CD14-positive monocyte (primary cell): Measurements from ENCODE around the gene PIP4K2C. TPM values are rescaled to one million over a fixed set of nuclear protein-coding genes. Genes with fewer than 3 reads are reported as not detected.

Experiments
- DNase-seq, 3 donors: peaks; one replicate each; pipeline ENCODE4 v3.0.0-alpha.2; 2011 to 2022
- H2AFZ ChIP-seq: 2 replicates; pipeline ENCODE4 v1.6.0; 2012; ENCODE audit warnings: mild to moderate bottlenecking, low read depth, low read length, inconsistent platforms; ENCODE audit not compliant: insufficient read depth, poor library complexity, severe bottlenecking
- H3K27ac ChIP-seq, 2 donors: 1 replicate in 1 of 2; 2 replicates in 1 of 2; pipeline ENCODE4 v1.5.1; 2012 to 2013; ENCODE audit warnings: low read length in 2 of 2, control low read depth in 1 of 2, inconsistent platforms in 1 of 2, low read depth in 1 of 2, mild to moderate bottlenecking in 1 of 2
- H3K27me3 ChIP-seq, 2 donors: one replicate each; pipeline versions ENCODE4 v1.6.0 to v1.6.1; 2011 to 2013; ENCODE audit warnings: low read length in 2 of 2; ENCODE audit not compliant: control insufficient read depth in 2 of 2, insufficient read depth in 2 of 2
- H3K36me3 ChIP-seq, 2 donors: replicated peaks in 1 of 2; 1 replicate in 1 of 2; 2 replicates in 1 of 2; pipeline versions ENCODE4 v1.5.1 to v1.6.1; 2012 to 2013; ENCODE audit warnings: low read length in 2 of 2, control low read depth in 1 of 2, inconsistent platforms in 1 of 2, mild to moderate bottlenecking in 1 of 2; ENCODE audit not compliant: insufficient read depth in 2 of 2, control insufficient read depth in 1 of 2
- H3K4me1 ChIP-seq, 2 donors: 1 replicate in 1 of 2; 2 replicates in 1 of 2; pipeline versions ENCODE4 v1.5.1 to v1.6.1; 2012 to 2013; ENCODE audit warnings: low read length in 2 of 2, control low read depth in 1 of 2, inconsistent platforms in 1 of 2, mild to moderate bottlenecking in 1 of 2, moderate library complexity in 1 of 2; ENCODE audit not compliant: insufficient read depth in 2 of 2, control insufficient read depth in 1 of 2
- H3K4me2 ChIP-seq: replicated peaks from 2 replicates; pipeline ENCODE3; 2012; ENCODE audit warnings: low read length, moderate library complexity, mild to moderate bottlenecking; ENCODE audit not compliant: poor library complexity, severe bottlenecking; ENCODE audit errors: extremely low read depth
- H3K4me3 ChIP-seq, 3 experiments: fragments of 200-600 bp in 1 of 3; sonication (generic) in 1 of 3; replicated peaks in 1 of 3; 1 replicate in 2 of 3; 2 replicates in 1 of 3; pipeline ENCODE4 v1.5.1; 2011 to 2013; ENCODE audit warnings: low read length in 3 of 3, mild to moderate bottlenecking in 3 of 3, control low read depth in 2 of 3, low read depth in 2 of 3, inconsistent platforms in 1 of 3, moderate library complexity in 1 of 3
- H3K79me2 ChIP-seq: 2 replicates; pipeline ENCODE4 v1.6.0; 2012; ENCODE audit warnings: mild to moderate bottlenecking, control low read depth, inconsistent platforms, low read length, moderate library complexity; ENCODE audit not compliant: insufficient read depth
- H3K9ac ChIP-seq: 2 replicates; pipeline ENCODE4 v1.6.0; 2017; ENCODE audit warnings: low read length, mild to moderate bottlenecking; ENCODE audit not compliant: insufficient read depth, poor library complexity, severe bottlenecking
- H3K9me3 ChIP-seq, 2 donors: replicated peaks in 1 of 2; 1 replicate in 1 of 2; 2 replicates in 1 of 2; pipeline versions ENCODE4 v1.5.1 to v1.6.1; 2012 to 2013; ENCODE audit warnings: low read length in 2 of 2, control low read depth in 1 of 2; ENCODE audit not compliant: control insufficient read depth in 1 of 2, insufficient read depth in 1 of 2
- H4K20me1 ChIP-seq: 2 replicates; pipeline ENCODE4 v1.6.0; 2012; ENCODE audit warnings: mild to moderate bottlenecking, low read length, control low read depth, moderate library complexity; ENCODE audit not compliant: insufficient read depth
- H3K27ac Mint-ChIP-seq, 7 donors: one replicate each; pipeline ENCODE4 v1.8.0; 2020; ENCODE audit warnings: mild to moderate bottlenecking in 7 of 7, mixed read lengths in 7 of 7, moderate library complexity in 6 of 7, inconsistent platforms in 2 of 7
- H3K27me3 Mint-ChIP-seq, 3 donors: one replicate each; pipeline ENCODE4 v1.8.0; 2021 to 2022; ENCODE audit warnings: low read depth in 3 of 3, mild to moderate bottlenecking in 3 of 3, mixed read lengths in 3 of 3, moderate library complexity in 3 of 3, inconsistent platforms in 1 of 3
- H3K36me3 Mint-ChIP-seq, 2 donors: one replicate each; pipeline ENCODE4 v1.8.0; 2020; ENCODE audit warnings: mixed read lengths in 2 of 2, inconsistent platforms in 1 of 2, mild to moderate bottlenecking in 1 of 2
- H3K4me1 Mint-ChIP-seq: one replicate; pipeline ENCODE4 v1.8.0; 2020; ENCODE audit warnings: mild to moderate bottlenecking, mixed read lengths
- H3K4me3 Mint-ChIP-seq, 2 donors: one replicate each; pipeline ENCODE4 v1.8.0; 2020; ENCODE audit warnings: mild to moderate bottlenecking in 2 of 2, mixed read lengths in 2 of 2, moderate library complexity in 1 of 2
- H3K9me3 Mint-ChIP-seq, 7 donors: one replicate each; pipeline ENCODE4 v1.8.0; 2020 to 2022; ENCODE audit warnings: mixed read lengths in 7 of 7, mild to moderate bottlenecking in 6 of 7, moderate library complexity in 6 of 7, inconsistent platforms in 2 of 7
- CTCF ChIP-seq: fragments of 200-600 bp; IDR thresholded peaks from one replicate; pipeline ENCODE4 v1.8.0; 2022; ENCODE audit warnings: antibody characterized with exemption, mild to moderate bottlenecking
- WGBS: methylation state at CpG from one replicate; pipeline ENCODE4 v1.1.5; 2013; ENCODE audit warnings: missing lambda C conversion rate; ENCODE audit not compliant: insufficient coverage; 5-methylcytosine and 5-hydroxymethylcytosine counted together
- intact Hi-C, 2 donors: fragments of 100-400 bp; cut with micrococcal nuclease; formaldehyde crosslinking; loops; one replicate each; pipeline versions ENCODE4 v1.15.0 to v1.15.1; 2023
- polyA plus RNA-seq, 3 donors: library from polyadenylated mRNA; depleted of rRNA in 1 of 3; unstranded in 2 of 3; stranded (reverse) in 1 of 3; fragments of 300-500 nt in 2 of 3; fragments of >200 nt in 1 of 3; fragmentation: Illumina TruSeq in 2 of 3; gene quantifications; 1 replicate in 2 of 3; 2 replicates in 1 of 3; pipeline ENCODE4 v1.2.3, GENCODE V29; 2012 to 2021

Gene PIP4K2C
- polyA plus RNA-seq, 3 donors = 12.3 to 18.6 (median 16.9) TPM

GRCh38 chr12:57627501-57628279, 36.7 kb downstream of the PIP4K2C start:
- H3K4me2 ChIP-seq = peak overlapping the region; percentile 36
- Mint-ChIP-seq H3K4me3 (peak overlapping the region; percentile 12 to 82), H3K4me1 (peaks cover 12% of the 10 kb centered on the region), H3K36me3 (peaks cover 0 to 4% of the 10 kb centered on the region in 2 donors), H3K27ac (no peak overlapping the region), H3K27me3 (peaks cover 89 to 99% (median 94%) of the 10 kb centered on the region in 3 donors), H3K9me3 (peaks cover 0 to 7% (median 2%) of the 10 kb centered on the region in 7 donors)
- peaks cover 0 to 32% of the 10 kb centered on the region in 2 donors for H3K9me3 ChIP-seq
- H3K27me3 ChIP-seq = peaks cover 60 to 100% of the 10 kb centered on the region in 2 donors
- peak overlapping the region; percentile 35 for H2AFZ ChIP-seq
- 1% methylated on average over 63 of the region's 67 CpGs for WGBS
- no peak overlapping the region for H3K9ac ChIP-seq
- no peak for TF ChIP-seq CTCF
- no peak for DNase-seq
- no peaks in the 10 kb centered on the region for H3K36me3 ChIP-seq
- H4K20me1 ChIP-seq = no peaks in the 10 kb centered on the region
- H3K4me3 ChIP-seq = no peak overlapping the region
- no peak overlapping the region for H3K27ac ChIP-seq
- intact Hi-C loops = loop anchor here in 1 of 2 donors (10.0 kb wide), 1 partner anchor 153 kb away; the partner anchor contains the start of gene ARHGAP9
- no peaks in the 10 kb centered on the region for H3K79me2 ChIP-seq
- H3K4me1 ChIP-seq = peaks cover 14 to 19% of the 10 kb centered on the region in 2 donors

- peaks cover 0 to 30% of the 10 kb centered on the region in 2 donors for H3K9me3 ChIP-seq
- H3K79me2 ChIP-seq = no peaks in the 10 kb centered on the region
- no peak for TF ChIP-seq CTCF
- peaks cover 16 to 28% of the 10 kb centered on the region in 2 donors for H3K4me1 ChIP-seq
- intact Hi-C loops = loop anchor here in 1 of 2 donors (10.0 kb wide), 1 partner anchor 154 kb away; the partner anchor contains the start of gene ARHGAP9
- H3K27ac ChIP-seq = no peak overlapping the region
- peaks cover 59 to 98% of the 10 kb centered on the region in 2 donors for H3K27me3 ChIP-seq
- H3K27ac Mint-ChIP-seq = no peak overlapping the region
- peaks cover 0 to 4% of the 10 kb centered on the region in 2 donors for H3K36me3 Mint-ChIP-seq
- H3K4me3 Mint-ChIP-seq = peak overlapping the region in 1 of 2 donors; percentile 82
- DNase-seq = no peak
- no peak overlapping the region for H3K9ac ChIP-seq
- no peak overlapping the region for H3K4me3 ChIP-seq
- 43% methylated on average over 22 of the region's 29 CpGs for WGBS
- H3K27me3 Mint-ChIP-seq = peaks cover 86 to 100% (median 92%) of the 10 kb centered on the region in 3 donors
- peaks cover 17% of the 10 kb centered on the region for H3K4me1 Mint-ChIP-seq
- H3K9me3 Mint-ChIP-seq = peaks cover 0 to 7% (median 2%) of the 10 kb centered on the region in 7 donors
- no peaks in the 10 kb centered on the region for H4K20me1 ChIP-seq
- H3K36me3 ChIP-seq = no peaks in the 10 kb centered on the region
- H2AFZ ChIP-seq = no peak overlapping the region
- H3K4me2 ChIP-seq = peak overlapping the region; percentile 36
Observed at GRCh38 chr12:57628280-57629191, 37.5 kb downstream of the PIP4K2C start.
